IPS DF 6.9 (cell line): ENCODE data around the gene UGT1A10.
"Not testable (repeated sequence)": the region's sequence is repeated elsewhere in the genome, so short reads cannot be mapped to it uniquely, and the experiment has no call there.

Experiments
- DNase-seq: peaks from one replicate; pipeline ENCODE4 v3.0.0-alpha.2; 2013; ENCODE audit warnings: low read depth, low spot score
- H3K27ac ChIP-seq: one replicate; pipeline ENCODE4 v1.5.1; 2013; ENCODE audit warnings: low read length, control low read depth
- H3K27me3 ChIP-seq: 2 replicates; pipeline ENCODE4 v1.6.1; 2013; ENCODE audit warnings: mild to moderate bottlenecking, low read length; ENCODE audit not compliant: control insufficient read depth, insufficient read depth
- H3K36me3 ChIP-seq: 2 replicates; pipeline ENCODE4 v1.6.1; 2013; ENCODE audit warnings: low read length; ENCODE audit not compliant: control insufficient read depth, insufficient read depth
- H3K4me1 ChIP-seq: 2 replicates; pipeline ENCODE4 v1.6.1; 2013; ENCODE audit warnings: low read length; ENCODE audit not compliant: control insufficient read depth, insufficient read depth
- H3K4me3 ChIP-seq: 2 replicates; pipeline ENCODE4 v1.5.1; 2013; ENCODE audit warnings: mild to moderate bottlenecking, low read length
- H3K9me3 ChIP-seq: 2 replicates; pipeline ENCODE4 v1.6.1; 2013; ENCODE audit warnings: low read length, inconsistent platforms; ENCODE audit not compliant: control insufficient read depth, insufficient read depth
- WGBS: extraction: QIAGEN DNeasy Blood & Tissue Kit; methylation state at CpG from one replicate; pipeline ENCODE4 v1.1.7; 2013; ENCODE audit warnings: mixed read lengths, missing lambda C conversion rate; ENCODE audit not compliant: insufficient read length, insufficient coverage; 5-methylcytosine and 5-hydroxymethylcytosine counted together

UGT1A10 gene

DNA sequence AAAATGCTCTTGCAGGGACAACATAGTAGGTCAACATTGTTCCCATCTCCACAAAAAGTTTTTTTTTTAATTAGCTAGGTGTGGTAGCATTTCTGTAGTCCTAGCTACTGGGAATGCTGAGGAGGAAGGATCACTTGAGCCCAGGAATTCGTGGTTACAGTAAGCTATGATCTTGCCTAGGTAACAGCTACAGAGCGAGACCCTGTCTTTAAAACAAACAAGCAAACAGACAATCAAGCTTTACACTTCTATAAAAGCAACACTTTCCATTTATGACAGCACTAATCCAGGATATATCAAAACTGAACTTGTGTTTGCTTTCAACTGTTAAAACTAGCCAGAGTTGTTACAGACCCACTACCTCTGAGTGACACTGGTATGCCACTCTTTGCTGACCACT lies 104.6 kb downstream of the UGT1A10 start:
- H3K4me3 ChIP-seq: no peak overlapping the region
- WGBS: no CpG with 5 or more reads among the region's 2 CpGs
- H3K27ac ChIP-seq: no peak overlapping the region
- H3K9me3 ChIP-seq: no peaks in the 10 kb centered on the region
- no peak for DNase-seq
- H3K36me3 ChIP-seq: 0 out of 2 replicates have a peak, but pooled peaks cover 2% of the 10 kb centered on the region
- H3K27me3 ChIP-seq: no peaks in the 10 kb centered on the region
- no peaks in the 10 kb centered on the region; the same call in 1 of the 2 replicates for H3K4me1 ChIP-seq

DNA sequence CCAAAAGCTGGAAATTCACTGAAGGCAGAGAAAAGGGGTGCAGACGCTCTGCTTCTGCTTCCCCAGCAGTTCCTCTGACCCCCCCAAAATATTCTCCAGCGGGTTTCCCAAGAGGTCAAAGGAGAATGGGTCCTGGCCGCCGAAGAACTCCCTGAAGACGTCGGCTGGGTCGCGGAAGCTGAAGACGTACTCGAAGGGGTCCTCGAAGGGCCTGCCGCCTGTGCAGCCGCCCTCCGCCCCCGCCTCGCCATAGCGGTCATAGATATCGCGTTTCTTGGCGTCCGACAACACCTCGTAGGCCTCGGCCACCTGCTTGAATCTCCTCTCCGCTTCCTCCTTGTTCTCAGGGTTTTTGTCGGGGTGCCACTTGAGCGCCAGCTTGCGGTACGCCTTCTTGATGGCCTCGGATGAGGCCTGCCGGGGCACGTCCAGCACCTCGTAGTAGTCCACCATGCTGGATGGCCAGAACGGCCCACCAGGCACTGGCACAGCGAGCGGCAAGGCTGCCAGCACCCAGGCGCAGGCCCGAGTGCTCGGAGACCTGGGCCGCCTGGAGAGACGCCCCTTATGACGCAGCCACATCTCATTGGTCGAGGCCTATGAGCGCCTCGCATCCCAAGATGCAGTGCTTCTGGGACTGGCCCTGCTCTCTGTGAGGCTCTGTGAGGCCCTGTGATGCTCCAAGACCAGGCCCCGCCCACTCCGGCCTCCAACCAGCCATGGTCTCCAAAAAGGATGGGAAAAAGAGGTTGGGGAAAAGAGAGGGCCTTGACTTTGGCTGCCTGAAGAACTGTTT lies 107.4 kb downstream of the UGT1A10 start:
- H3K4me1 ChIP-seq: no peaks in the 10 kb centered on the region; the same call in 1 of the 2 replicates
- 0 out of 2 replicates have a peak, but pooled peaks cover 2% of the 10 kb centered on the region for H3K36me3 ChIP-seq
- no peaks in the 10 kb centered on the region for H3K27me3 ChIP-seq
- no peaks in the 10 kb centered on the region for H3K9me3 ChIP-seq
- H3K27ac ChIP-seq: no peak overlapping the region
- no peak for DNase-seq
- WGBS: no CpG with 5 or more reads among the region's 46 CpGs
- H3K4me3 ChIP-seq: no peak overlapping the region

DNA sequence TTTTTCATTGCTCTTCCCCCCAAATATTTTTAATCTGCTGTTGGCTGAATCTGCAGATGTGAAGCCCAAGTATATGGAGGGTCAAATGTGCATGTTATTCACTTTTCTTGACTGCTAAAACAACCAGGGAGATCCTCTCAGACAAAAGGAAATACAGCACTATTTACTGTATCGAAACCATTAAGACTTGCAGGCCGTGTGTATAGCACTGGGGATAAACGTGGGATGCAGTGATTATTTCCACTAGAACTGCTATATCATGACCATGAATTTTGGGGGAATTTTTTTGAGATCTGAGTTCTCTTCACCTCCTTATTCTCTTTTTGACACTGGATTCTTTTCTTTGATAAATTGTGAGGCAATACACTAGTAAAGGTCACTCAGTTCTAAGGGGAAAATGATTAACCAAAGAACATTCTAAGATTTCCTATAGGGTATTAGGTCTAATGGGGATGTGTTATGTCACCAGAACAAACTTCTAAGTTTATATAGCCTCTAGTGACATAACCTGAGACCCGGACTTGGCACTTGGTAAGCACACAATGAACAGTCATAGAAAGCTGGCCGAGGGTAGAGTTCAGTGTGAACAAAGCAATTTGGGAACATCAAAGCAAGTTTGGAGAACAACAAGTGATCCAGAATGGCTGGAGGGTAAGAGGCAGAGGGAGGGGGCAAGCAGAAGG lies 109.0 kb downstream of the UGT1A10 start:
- Histone ChIP-seq H3K27me3 (no peaks in the 10 kb centered on the region), H3K36me3 (0 out of 2 replicates have a peak, but pooled peaks cover 2% of the 10 kb centered on the region), H3K4me1 (no peaks in the 10 kb centered on the region; the same call in 1 of the 2 replicates), H3K9me3 (no peaks in the 10 kb centered on the region), H3K27ac (no peak overlapping the region), H3K4me3 (no peak overlapping the region)
- no peak for DNase-seq
- no CpG with 5 or more reads among the region's 5 CpGs for WGBS

DNA sequence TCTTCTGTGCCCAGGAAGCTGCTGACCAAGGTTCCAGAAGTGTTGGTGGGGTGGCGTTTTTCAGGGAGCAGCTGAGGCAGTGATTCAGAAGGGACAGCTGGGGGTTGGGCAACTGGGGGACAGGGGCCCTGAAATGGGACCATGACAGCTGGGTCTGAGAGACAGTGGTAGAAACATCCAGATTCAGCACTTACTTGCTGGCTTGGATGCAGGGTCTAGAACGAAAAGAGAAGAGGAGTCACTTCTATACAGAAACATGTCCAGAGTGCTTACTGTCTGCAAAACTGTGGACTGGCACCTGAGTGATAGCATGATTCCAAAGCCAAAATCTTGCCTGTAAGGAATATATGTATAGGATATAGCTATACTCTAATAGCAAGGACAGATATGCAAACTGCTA lies 109.6 kb downstream of the UGT1A10 start:
- DNase-seq, H3K27ac ChIP-seq, H3K4me3 ChIP-seq, H3K9me3 ChIP-seq, H3K4me1 ChIP-seq, H3K27me3 ChIP-seq, H3K36me3 ChIP-seq: not testable (repeated sequence)
- no CpG with 5 or more reads among the region's 2 CpGs for WGBS

DNA sequence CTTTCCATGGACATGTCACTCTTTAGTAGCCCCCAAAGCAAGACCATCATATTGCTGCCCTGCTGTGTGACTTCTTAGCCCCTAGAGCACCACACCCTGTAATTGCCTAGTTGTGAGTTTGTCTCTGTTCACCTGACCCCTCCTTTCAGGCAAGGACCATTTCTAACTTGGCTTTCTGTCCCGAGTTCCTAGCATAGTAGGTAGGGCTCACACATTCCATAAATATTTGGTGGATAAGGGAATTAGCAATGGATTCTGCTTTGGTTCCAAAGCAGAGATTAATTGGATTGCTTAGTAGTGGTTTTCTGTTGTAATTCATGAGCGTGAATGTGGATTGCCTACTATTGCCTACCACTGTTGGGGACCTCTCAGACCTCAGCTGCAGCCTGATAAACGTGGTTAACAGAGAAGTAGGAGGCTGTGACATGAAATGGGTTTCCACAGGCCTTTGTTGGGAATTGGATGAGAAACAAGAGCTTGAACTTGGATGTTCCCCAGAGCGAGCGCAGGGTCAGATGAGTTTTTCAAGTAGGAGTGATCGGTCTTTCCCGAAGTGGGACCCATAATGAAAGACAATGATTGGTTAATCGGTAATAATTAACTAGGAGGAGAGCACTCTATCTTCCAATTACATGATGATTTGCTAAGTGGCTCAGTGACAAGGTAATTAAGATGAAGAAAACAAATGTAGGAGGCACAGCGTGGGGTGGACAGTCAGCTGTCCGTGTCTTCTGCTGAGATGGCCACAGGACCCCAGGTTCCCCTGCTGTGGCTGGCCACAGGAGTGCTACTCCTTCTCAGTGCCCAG lies 110.4 kb downstream of the UGT1A10 start:
- Histone ChIP-seq H3K36me3 (0 out of 2 replicates have a peak, but pooled peaks cover 2% of the 10 kb centered on the region), H3K27ac (no peak overlapping the region), H3K4me1 (no peaks in the 10 kb centered on the region; the same call in 1 of the 2 replicates), H3K4me3 (no peak overlapping the region), H3K9me3 (no peaks in the 10 kb centered on the region; the same call in 1 of the 2 replicates), H3K27me3 (no peaks in the 10 kb centered on the region)
- no CpG with 5 or more reads among the region's 10 CpGs for WGBS
- no peak for DNase-seq

DNA sequence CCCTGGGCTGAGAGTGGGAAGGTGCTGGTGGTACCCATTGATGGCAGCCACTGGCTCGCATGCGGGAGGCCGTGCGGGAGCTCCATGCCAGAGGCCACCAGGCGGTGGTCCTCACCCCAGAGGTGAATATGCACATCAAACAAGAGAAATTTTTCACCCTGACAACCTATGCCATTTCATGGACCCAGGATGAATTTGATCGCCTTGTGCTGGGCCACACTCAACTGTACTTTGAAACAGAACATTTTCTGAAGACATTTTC lies 111.0 kb downstream of the UGT1A10 start:
- Histone ChIP-seq H3K9me3 (no peaks in the 10 kb centered on the region; the same call in 1 of the 2 replicates), H3K27me3 (no peaks in the 10 kb centered on the region), H3K4me3 (no peak overlapping the region), H3K36me3 (0 out of 2 replicates have a peak, but pooled peaks cover 2% of the 10 kb centered on the region), H3K4me1 (no peaks in the 10 kb centered on the region; the same call in 1 of the 2 replicates), H3K27ac (no peak overlapping the region)
- WGBS: no CpG with 5 or more reads among the region's 6 CpGs
- no peak for DNase-seq

DNA sequence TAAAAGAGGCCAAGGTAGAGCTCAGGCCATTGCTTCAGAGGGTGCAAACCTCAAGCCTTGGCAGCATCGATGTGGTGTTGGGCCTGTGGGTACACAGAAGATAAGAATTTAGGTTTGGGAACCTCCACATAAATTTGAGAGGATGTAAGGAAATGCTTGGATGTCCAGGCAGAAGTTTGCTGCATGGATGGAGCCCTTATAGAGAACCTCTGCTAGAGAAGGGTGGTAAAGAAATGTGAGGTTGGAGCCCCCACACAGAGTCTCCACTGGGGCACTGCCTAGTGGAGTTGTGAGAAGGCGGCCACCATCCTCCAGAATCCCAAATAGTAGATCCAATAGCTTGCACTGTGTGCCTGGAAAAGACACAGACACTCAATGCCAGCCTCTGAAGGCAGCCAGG lies 114.4 kb downstream of the UGT1A10 start:
- no CpG with 5 or more reads among the region's 2 CpGs for WGBS

DNA sequence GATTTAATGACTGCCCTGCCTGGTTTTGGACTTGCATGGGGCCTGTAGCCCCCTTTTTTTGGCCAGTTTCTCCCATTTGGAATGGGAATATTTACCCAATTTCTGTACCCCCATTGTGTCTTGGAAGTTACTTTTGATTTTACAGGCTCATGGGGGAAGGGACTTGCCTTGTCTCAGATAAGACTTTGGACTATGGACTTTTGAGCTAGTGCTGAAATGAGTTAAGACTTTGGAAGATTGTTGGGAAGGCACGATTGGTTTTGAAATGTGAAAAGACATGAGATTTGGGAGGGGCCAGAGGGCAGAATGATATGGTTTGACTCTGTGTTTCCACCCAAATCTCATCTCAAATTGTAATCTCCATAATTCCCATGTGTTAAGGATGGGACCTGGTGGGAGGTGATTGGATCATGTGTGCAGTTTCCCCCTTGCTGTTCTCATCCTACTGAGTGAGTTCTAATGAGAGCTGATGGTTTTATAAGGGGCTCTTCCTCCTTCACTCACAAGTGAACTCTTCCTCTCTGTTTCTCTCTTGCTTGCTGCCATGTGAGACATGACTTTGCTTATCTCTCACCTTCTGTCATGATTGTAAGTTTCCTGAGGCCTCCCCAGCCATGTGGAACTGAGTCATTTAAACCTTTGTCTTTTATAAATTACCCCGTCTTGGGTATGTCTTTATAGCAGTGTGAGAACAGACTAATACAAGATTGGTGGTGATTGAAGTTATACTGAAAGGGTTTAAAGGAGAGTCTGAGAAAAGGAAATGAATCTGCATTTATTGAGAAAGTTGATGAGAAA lies 115.2 kb downstream of the UGT1A10 start:
- H3K36me3 ChIP-seq, DNase-seq, H3K4me1 ChIP-seq, H3K27ac ChIP-seq, H3K27me3 ChIP-seq, H3K9me3 ChIP-seq, H3K4me3 ChIP-seq: not testable (repeated sequence)
- no CpG with 5 or more reads among the region's 2 CpGs for WGBS

More for the DNA sequence above, 114.4 kb downstream of the UGT1A10 start:
- DNase-seq, H3K27me3 ChIP-seq, H3K27ac ChIP-seq, H3K4me1 ChIP-seq, H3K4me3 ChIP-seq, H3K9me3 ChIP-seq, H3K36me3 ChIP-seq: not testable (repeated sequence)

DNA sequence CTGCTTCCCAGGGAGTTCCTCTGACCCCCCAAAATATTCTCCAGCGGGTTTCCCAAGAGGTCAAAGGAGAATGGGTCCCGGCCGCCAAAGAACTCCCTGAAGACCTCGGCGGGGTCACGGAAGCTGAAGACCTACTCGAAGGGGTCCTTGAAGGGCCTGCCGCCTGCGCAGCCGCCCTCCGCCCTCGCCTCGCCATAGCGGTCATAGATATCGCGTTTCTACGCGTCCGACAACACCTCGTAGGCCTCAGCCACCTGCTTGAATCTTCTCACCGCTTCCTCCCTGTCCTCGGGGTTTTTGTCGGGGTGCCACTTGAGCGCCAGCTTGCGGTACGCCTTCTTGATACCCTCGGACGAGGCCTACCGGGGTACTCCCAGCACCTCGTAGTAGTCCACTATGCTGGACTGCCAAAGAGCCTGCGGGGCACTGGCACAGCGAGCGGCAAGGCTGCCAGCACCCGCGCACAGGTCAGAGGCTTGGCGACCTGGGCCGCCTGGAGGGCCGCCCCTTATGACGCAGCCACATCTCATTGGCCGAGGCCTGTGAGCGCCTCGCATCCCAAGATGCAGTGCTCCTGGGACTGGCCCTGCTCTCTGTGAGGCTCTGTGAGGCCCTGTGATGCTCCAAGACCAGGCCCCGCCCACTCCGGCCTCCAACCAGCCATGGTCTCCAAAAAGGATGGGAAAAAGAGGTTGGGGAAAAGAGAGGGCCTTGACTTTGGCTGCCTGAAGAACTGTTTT lies 118.8 kb downstream of the UGT1A10 start:
- no CpG with 5 or more reads among the region's 44 CpGs for WGBS
- no peak overlapping the region for H3K27ac ChIP-seq

More for the DNA sequence above, 118.8 kb downstream of the UGT1A10 start:
- Histone ChIP-seq H3K36me3 (no peaks in the 10 kb centered on the region), H3K4me1 (no peaks in the 10 kb centered on the region), H3K9me3 (no peaks in the 10 kb centered on the region; the same call in 1 of the 2 replicates), H3K4me3 (no peak overlapping the region), H3K27me3 (no peaks in the 10 kb centered on the region)
- no peak for DNase-seq
